ENCODE measurements around the gene RBM39. TPM values are rescaled to one million over a fixed set of nuclear protein-coding genes. Genes with fewer than 3 reads are reported as not detected.
"Not testable (repeated sequence)": the region's sequence is repeated elsewhere in the genome, so short reads cannot be mapped to it uniquely, and the experiment has no call there.

The RBM39 gene
- total RNA-seq, 1 experiment from 2014 or later: 341 TPM

GRCh38 chr20:35719717-35720116 is 22.3 kb downstream of the RBM39 start:
- H3K4me3 ChIP-seq (ENCODE audit: low read length): no peak overlapping the region
- CTCF ChIA-PET: no interaction called here
- H3K9me3 ChIP-seq (ENCODE audit: low read length): no peaks in the 10 kb centered on the region
- intact Hi-C loops (cut with micrococcal nuclease): no loop called here
- H3K9me2 ChIP-seq (replicated peaks; ENCODE audit: low read length): no peaks in the 10 kb centered on the region
- no peaks in the 10 kb centered on the region for H3K4me1 ChIP-seq (ENCODE audit: insufficient read depth, low read length)
- H4K20me1 ChIP-seq (ENCODE audit: low read length): peaks cover 85% of the 10 kb centered on the region
- DNase-seq: no peak
- BruUV-seq (replicated peaks): no TSS peak
- H3K79me2 ChIP-seq (ENCODE audit: low read length): peaks cover 93% of the 10 kb centered on the region
- H2AFZ ChIP-seq (ENCODE audit: low read length): no peak overlapping the region
- peaks cover 20% of the 10 kb centered on the region for H3F3A ChIP-seq (ENCODE audit: low read length, unreplicated experiment)
- H3K4me2 ChIP-seq (ENCODE audit: low read length): no peak overlapping the region
- peaks cover 91% of the 10 kb centered on the region for H3K36me3 ChIP-seq (ENCODE audit: low read depth, low read length)
- TF ChIP-seq EZH2phosphoT487 (IDR thresholded peaks at IDR 0.05; ENCODE audit: borderline replicate concordance, low read length): no peak
- TF ChIP-seq CTCF (conservative IDR thresholded peaks at IDR 0.05; ENCODE audit: low read depth, low read length): no peak
- no peak for TF ChIP-seq EZH2 (IDR thresholded peaks at IDR 0.05; ENCODE audit: low read length, unreplicated experiment)
- no peaks in the 10 kb centered on the region for H3K27me3 ChIP-seq (ENCODE audit: low read length)
- POLR2A ChIA-PET (ENCODE audit: unreplicated experiment): no interaction called here
- H3K9ac ChIP-seq (ENCODE audit: low read length): no peak overlapping the region
- no peak overlapping the region for H3K27ac ChIP-seq (ENCODE audit: low read length)
- ATAC-seq: no peak

GRCh38 chr20:35718972-35719635 is 23.0 kb downstream of the RBM39 start:
- H3K4me1 ChIP-seq (ENCODE audit: insufficient read depth, low read length): no peaks in the 10 kb centered on the region
- H3K27me3 ChIP-seq (ENCODE audit: low read length): no peaks in the 10 kb centered on the region
- H3K36me3 ChIP-seq (ENCODE audit: low read depth, low read length): peaks cover 90% of the 10 kb centered on the region
- H3K4me2 ChIP-seq (ENCODE audit: low read length): no peak overlapping the region
- no peaks in the 10 kb centered on the region for H3K9me3 ChIP-seq (ENCODE audit: low read length)
- TF ChIP-seq CTCF (conservative IDR thresholded peaks at IDR 0.05; ENCODE audit: low read depth, low read length) (no peak), EZH2 (IDR thresholded peaks at IDR 0.05; ENCODE audit: low read length, unreplicated experiment) (no peak)
- intact Hi-C loops (cut with micrococcal nuclease): no loop called here
- H3K9me2 ChIP-seq (replicated peaks; ENCODE audit: low read length): no peaks in the 10 kb centered on the region
- ChIA-PET CTCF (interaction anchor here (0.7 kb wide), 1 partner anchor 102 kb away, joined by 5 read pairs; no protein-coding TSS in a partner anchor), POLR2A (ENCODE audit: unreplicated experiment) (interaction anchor here (0.6 kb wide), 1 partner anchor 19 kb away, joined by 3 read pairs; no protein-coding TSS in a partner anchor)
- H3K79me2 ChIP-seq (ENCODE audit: low read length): peaks cover 88% of the 10 kb centered on the region
- H3F3A ChIP-seq (ENCODE audit: low read length, unreplicated experiment): peaks cover 20% of the 10 kb centered on the region
- no peak overlapping the region for H3K9ac ChIP-seq (ENCODE audit: low read length)
- H2AFZ ChIP-seq (ENCODE audit: low read length): no peak overlapping the region
- H4K20me1 ChIP-seq (ENCODE audit: low read length): peaks cover 80% of the 10 kb centered on the region
- no peak for DNase-seq
- ATAC-seq: no peak
- no peak overlapping the region for H3K4me3 ChIP-seq (ENCODE audit: low read length)
- H3K27ac ChIP-seq (ENCODE audit: low read length): no peak overlapping the region
- no TSS peak for BruUV-seq (replicated peaks)

- H3K4me1 ChIP-seq (ENCODE audit: insufficient read depth, low read length); H3K27me3 ChIP-seq (ENCODE audit: low read length); H2AFZ ChIP-seq (ENCODE audit: low read length); H3K27ac ChIP-seq (ENCODE audit: low read length); H3K9ac ChIP-seq (ENCODE audit: low read length); BruUV-seq (replicated peaks); DNase-seq; H3K4me2 ChIP-seq (ENCODE audit: low read length); intact Hi-C loops (cut with micrococcal nuclease); H3K9me3 ChIP-seq (ENCODE audit: low read length); H3K9me2 ChIP-seq (replicated peaks; ENCODE audit: low read length); H3K4me3 ChIP-seq (ENCODE audit: low read length): not testable (repeated sequence)
- ChIA-PET CTCF (interaction anchor here (0.7 kb wide), 1 partner anchor 117 kb away, joined by 3 read pairs; no protein-coding TSS in a partner anchor), POLR2A (ENCODE audit: unreplicated experiment) (interaction anchor here (0.6 to 0.7 kb wide), 2 partner anchors 18 to 626 kb away, joined by 3 to 30 read pairs; no protein-coding TSS in a partner anchor)
- Histone ChIP-seq H3F3A (ENCODE audit: low read length, unreplicated experiment) (peaks cover 16% of the 10 kb centered on the region), H3K36me3 (ENCODE audit: low read depth, low read length) (peaks cover 90% of the 10 kb centered on the region), H4K20me1 (ENCODE audit: low read length) (peaks cover 74% of the 10 kb centered on the region), H3K79me2 (ENCODE audit: low read length) (peaks cover 88% of the 10 kb centered on the region)
- peak; percentile 47 for ATAC-seq
Observed at GRCh38 chr20:35718321-35718720, 23.7 kb downstream of the RBM39 start.
